ENCODE data around the gene SORBS1.
"Not testable (repeated sequence)": the region's sequence is repeated elsewhere in the genome, so short reads cannot be mapped to it uniquely, and the experiment has no call there.

The SORBS1 gene

GRCh38 chr10:95384011-95384704 lies 177.0 kb downstream of the SORBS1 start:
- DNase-seq: no peak

- DNase-seq: no peak
Measured at GRCh38 chr10:95382596-95382995, 178.6 kb downstream of the SORBS1 start.

- DNase-seq: no peak
Measured at GRCh38 chr10:95382174-95382573, 179.0 kb downstream of the SORBS1 start.

GRCh38 chr10:95377950-95378349 lies 183.2 kb downstream of the SORBS1 start:
- DNase-seq: no peak

- no peak for DNase-seq
Measured at GRCh38 chr10:95375418-95375817, 185.8 kb downstream of the SORBS1 start.

- peak; percentile 44 for DNase-seq
Measured at GRCh38 chr10:95374597-95375209, 186.5 kb downstream of the SORBS1 start.

GRCh38 chr10:95373660-95374059 lies 187.5 kb downstream of the SORBS1 start:
- DNase-seq: no peak

- DNase-seq: no peak
Measured at GRCh38 chr10:95364342-95364741, 196.8 kb downstream of the SORBS1 start.

GRCh38 chr10:95363303-95363912 lies 197.8 kb downstream of the SORBS1 start:
- DNase-seq: peak; percentile 65

- peak; percentile 14 for DNase-seq
Measured at GRCh38 chr10:95360122-95360714, 201.0 kb downstream of the SORBS1 start.

GRCh38 chr10:95359466-95359865 lies 201.7 kb downstream of the SORBS1 start:
- no peak for DNase-seq

- DNase-seq: no peak
Measured at GRCh38 chr10:95356190-95356955, 204.8 kb downstream of the SORBS1 start.

GRCh38 chr10:95355301-95355700 lies 205.9 kb downstream of the SORBS1 start:
- no peak for DNase-seq

- no peak for DNase-seq
Measured at GRCh38 chr10:95354110-95354509, 207.1 kb downstream of the SORBS1 start.

GRCh38 chr10:95353123-95353522 lies 208.0 kb downstream of the SORBS1 start:
- no peak for DNase-seq

- DNase-seq: no peak
Measured at GRCh38 chr10:95352684-95353083, 208.5 kb downstream of the SORBS1 start.

GRCh38 chr10:95350830-95351228 lies 210.3 kb downstream of the SORBS1 start:
- DNase-seq: no peak

- no peak for DNase-seq
Measured at GRCh38 chr10:95350219-95350829, 210.8 kb downstream of the SORBS1 start.

- not testable (repeated sequence) for DNase-seq
Measured at GRCh38 chr10:95347402-95347766, 213.8 kb downstream of the SORBS1 start.

- no peak for DNase-seq
Measured at GRCh38 chr10:95346715-95347401, 214.3 kb downstream of the SORBS1 start.

- no peak for DNase-seq
Measured at GRCh38 chr10:95343573-95343972, 217.6 kb downstream of the SORBS1 start.

- DNase-seq: peak; percentile 81
Measured at GRCh38 chr10:95341716-95342130, 219.4 kb downstream of the SORBS1 start.
